Panc1 (cell line): ENCODE measurements around the gene DGCR6L.
"Not testable (repeated sequence)": the region's sequence is repeated elsewhere in the genome, so short reads cannot be mapped to it uniquely, and the experiment has no call there.

Experiments
- POLR2AphosphoS5 ChIP-seq: IDR thresholded peaks from 2 replicates; pipeline ENCODE4 v1.6.1; 2012; ENCODE audit warnings: mild to moderate bottlenecking, low read depth, low read length, moderate library complexity
- SIN3A ChIP-seq: IDR thresholded peaks from 2 replicates; pipeline ENCODE4 v1.6.1; 2012; ENCODE audit warnings: low read depth, mild to moderate bottlenecking, low read length, moderate library complexity, borderline replicate concordance; ENCODE audit not compliant: insufficient read depth
- TF ChIP-seq, protein P1 (sequence below): fragments of 450-650 bp; IDR thresholded peaks from 2 replicates; pipeline ENCODE4 v1.5.1; 2017; ENCODE audit warnings: mild to moderate bottlenecking

DNA sequence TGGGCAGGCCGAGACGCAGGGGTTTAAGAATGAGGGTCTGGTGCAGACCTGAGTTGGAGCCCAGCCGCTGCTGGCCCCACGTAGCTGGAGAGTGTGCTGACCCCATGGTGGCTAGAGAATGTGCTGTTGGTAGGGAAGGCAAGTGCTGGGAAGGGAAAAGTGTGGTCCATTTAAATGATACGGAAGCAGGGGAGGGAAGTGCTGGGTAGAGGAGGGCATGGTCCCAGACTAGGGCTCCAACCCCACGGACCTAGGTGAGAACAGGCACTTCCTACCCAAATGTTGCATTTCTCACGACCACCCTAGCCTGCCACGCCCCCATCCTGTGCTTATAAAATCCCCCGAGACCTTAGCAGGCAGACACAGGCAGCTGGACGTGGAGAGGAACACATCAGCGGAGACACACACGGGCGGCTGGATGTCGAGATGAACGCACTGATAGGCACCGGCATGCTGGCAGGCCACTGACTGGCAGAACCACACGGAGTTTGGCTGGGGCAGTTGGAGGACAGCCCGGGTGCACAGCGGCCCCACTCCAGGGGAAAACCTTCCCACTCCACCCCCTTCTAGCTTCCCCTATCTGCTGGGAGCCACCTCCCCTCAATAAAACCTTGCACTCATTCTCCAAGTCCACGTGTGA is 33.0 kb downstream of the DGCR6L start:
- TF ChIP-seq, protein P1, sequence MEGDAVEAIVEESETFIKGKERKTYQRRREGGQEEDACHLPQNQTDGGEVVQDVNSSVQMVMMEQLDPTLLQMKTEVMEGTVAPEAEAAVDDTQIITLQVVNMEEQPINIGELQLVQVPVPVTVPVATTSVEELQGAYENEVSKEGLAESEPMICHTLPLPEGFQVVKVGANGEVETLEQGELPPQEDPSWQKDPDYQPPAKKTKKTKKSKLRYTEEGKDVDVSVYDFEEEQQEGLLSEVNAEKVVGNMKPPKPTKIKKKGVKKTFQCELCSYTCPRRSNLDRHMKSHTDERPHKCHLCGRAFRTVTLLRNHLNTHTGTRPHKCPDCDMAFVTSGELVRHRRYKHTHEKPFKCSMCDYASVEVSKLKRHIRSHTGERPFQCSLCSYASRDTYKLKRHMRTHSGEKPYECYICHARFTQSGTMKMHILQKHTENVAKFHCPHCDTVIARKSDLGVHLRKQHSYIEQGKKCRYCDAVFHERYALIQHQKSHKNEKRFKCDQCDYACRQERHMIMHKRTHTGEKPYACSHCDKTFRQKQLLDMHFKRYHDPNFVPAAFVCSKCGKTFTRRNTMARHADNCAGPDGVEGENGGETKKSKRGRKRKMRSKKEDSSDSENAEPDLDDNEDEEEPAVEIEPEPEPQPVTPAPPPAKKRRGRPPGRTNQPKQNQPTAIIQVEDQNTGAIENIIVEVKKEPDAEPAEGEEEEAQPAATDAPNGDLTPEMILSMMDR = not testable (repeated sequence)
- not testable (repeated sequence) for TF ChIP-seq SIN3A, POLR2AphosphoS5
